Activated CD8-positive, alpha-beta memory T cell treated with anti-CD3 and anti-CD28 coated beads, Interleukin-2, amount 50 U/mL, for 4 hours (primary cell): Measurements from ENCODE around the gene RAB42.
"Not testable (repeated sequence)": the region's sequence is repeated elsewhere in the genome, so short reads cannot be mapped to it uniquely, and the experiment has no call there.

Experiments used
- DNase-seq: peaks from one replicate; pipeline ENCODE4 v3.0.0-alpha.2; 2020

The RAB42 gene

DNA sequence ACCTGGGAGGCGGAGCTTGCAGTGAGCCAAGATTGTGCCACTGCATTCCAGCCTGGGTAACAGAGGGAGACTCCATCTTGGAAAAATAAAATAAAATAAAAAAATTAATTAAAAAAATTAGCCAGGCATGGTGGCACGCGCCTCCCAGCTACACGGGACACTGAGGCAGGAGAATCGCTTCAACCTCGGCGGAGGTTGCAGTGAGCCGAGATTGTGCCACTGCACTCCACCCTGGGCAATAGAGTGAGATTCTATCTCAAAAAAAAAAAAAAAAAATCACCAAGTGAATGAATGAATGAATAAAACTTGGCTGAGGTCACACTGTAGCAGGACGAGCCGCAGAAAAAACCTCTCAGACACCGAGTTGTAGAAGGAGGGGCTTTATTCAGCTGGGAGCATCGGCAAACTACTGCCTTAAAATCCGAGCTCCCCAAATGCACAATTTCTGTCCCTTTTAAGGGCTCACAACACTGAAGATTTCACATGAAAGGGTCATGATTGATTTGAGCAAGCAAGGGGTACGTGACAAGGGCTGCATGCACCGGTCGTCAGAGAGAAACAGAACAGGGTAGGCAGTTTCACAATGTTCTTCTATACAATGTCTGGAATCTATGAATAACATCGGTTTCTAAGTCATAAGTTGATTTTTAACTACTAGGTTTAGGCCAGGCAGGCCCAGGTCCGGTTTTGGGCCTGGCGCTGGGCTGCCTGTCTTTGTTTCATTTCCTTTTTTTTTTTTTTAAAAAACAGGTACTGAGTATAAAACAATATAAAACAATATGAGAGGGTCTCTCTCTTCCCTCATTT lies 5.3 kb upstream of the RAB42 start:
- not testable (repeated sequence) for DNase-seq

DNA sequence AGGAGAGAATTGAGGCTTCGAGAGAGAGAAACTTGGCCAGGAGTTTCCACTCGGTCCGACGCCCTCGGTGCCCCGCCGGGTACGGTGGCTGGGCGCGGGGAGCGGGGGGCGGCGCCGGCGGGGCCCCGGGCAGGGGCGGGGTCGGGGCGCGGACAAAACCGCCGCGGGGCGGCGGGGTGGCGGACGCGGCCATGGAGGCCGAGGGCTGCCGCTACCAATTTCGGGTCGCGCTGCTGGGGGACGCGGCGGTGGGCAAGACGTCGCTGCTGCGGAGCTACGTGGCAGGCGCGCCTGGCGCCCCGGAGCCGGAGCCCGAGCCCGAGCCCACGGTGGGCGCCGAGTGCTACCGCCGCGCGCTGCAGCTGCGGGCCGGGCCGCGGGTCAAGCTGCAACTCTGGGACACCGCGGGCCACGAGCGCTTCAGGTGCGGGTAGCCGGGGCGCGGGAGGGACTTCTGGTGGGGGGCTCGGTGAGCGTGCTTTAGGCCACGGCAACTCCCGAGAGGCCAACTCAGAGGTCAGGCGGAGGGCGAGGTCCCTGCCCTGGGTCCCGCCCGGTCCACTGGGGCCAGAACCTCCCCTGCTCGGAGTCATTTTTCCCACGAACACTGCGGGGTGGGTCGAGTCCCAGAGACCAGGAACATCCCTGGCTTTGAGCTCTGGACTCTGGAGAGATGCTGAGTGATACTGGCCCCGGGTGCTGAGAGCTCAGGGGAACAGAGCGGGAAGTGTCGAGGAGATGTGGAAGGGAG lies 431 bp downstream of the RAB42 start:
- DNase-seq: no peak

DNA sequence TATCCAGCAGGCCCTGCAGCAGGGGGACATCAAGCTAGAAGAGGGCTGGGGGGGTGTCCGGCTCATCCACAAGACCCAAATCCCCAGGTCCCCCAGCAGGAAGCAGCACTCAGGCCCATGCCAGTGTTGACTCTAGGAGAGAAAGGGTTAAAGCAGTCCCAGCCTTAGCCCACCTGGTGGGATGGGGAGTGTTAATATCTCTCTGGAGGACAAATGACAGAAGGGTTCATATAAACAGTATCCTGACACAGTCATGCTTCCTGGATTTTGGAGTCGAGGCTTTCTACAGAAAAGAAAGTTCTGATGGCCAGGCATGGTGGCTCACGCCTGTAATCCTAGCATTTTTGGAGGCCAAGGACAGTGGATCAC lies 1.9 kb downstream of the RAB42 start:
- DNase-seq: not testable (repeated sequence)

DNA sequence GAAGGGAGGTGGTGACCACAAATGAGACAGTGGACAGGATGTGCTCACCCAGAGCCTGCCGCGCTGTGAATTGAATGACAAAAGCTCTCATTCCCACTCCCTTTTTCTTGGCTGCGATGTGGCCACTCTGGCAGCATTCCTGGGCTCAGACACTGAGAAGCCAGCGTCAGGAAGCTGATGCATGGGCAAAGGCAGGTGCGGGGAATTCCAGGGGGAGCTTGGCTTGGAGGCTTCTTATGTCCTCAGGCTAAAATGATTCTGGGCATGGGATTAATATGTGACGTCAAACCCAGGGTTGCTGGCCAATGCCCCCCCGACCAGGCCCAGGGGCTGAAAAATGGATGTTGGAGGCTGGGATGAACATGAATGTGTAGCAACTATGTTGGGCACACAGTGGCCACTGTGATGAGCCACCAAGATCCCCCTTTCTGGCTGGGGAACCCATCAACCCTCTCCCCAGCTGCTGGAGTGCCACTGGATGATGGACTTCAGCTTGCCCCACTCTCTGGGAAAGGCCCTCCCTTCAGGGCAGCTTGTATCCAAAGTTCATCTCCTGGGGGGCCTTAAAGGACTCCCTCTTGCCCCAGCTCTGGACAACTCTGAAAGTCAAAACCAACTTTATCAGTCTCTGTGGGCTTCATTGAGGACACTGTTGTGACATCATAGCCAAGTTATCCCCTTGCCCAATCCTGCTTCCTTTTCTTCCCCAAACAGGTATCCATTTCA lies 2.8 kb downstream of the RAB42 start:
- DNase-seq: not testable (repeated sequence)

DNA sequence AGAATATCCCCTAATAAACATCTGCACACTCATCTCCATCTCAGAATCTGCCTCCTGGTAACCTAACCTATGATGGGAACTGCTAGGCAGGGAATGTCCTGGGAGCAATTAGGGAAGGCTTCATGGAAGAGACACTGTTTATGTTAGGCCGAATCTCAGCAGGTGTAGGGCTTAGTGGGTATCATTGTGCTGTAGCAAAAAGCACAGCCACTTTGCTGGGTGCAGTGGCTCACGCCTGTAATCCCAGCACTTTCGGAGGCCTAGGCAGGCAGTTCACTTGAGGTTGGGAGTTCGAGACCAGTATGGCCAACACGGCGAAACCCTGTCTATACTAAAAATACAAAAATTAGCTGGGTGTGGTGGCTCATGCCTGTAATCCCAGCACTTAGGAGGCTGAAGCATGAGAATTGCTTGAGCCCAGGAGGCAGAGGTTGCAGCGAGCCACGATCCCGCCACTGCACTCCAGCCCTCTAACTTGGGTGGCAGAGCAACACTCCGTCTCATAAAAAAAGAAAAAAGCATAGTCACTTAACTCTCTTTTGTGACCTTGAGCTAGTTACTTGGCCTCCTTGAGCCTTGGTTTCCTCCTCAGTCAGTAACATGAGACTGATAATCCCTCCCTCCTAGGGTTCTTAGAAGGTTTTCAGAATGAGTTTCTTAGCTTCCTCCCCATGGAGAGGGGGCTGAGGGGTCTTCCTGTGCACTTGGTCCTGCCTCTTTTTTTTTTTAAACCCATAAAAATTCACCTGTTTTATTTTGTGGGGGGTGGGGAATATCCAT lies 3.5 kb downstream of the RAB42 start:
- DNase-seq: no peak

DNA sequence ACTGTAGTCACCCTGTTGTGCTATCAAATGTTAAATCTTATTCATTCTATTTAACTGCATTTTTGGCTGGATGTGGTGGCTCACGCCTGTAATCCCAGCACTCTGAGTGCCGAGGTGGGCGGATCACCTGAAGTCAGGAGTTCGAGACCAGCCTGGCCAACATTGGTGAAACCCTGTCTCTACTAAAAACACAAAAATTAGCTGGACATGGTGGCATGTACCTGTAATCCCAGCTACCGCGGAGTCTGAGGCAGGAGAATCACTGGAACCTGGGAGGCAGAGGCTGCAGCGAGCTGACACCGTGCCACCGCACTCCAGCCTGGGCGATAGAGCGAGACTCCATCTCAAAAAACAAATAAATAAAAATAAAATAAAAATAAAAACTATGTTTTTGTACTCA lies 4.2 kb downstream of the RAB42 start:
- DNase-seq: not testable (repeated sequence)

DNA sequence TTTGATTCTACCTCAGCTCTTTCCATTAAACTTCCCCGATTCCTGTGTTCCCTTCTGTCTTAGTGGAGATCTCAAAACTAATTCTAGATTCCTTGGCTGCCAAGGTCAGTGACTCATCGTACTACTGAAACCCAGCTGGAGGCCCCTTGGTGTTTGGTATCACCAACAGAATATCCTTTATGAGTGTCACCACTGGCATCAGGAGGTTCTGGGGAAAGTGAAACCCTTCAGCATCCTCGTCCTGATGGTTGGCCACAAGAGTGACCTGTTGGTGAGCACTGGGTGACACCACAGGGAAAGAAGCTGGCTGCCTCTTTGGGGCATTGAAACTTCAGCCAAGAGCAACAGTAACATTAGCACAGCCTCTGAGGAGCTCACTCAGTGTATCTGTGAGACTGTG lies 9.6 kb downstream of the RAB42 start:
- no peak for DNase-seq

DNA sequence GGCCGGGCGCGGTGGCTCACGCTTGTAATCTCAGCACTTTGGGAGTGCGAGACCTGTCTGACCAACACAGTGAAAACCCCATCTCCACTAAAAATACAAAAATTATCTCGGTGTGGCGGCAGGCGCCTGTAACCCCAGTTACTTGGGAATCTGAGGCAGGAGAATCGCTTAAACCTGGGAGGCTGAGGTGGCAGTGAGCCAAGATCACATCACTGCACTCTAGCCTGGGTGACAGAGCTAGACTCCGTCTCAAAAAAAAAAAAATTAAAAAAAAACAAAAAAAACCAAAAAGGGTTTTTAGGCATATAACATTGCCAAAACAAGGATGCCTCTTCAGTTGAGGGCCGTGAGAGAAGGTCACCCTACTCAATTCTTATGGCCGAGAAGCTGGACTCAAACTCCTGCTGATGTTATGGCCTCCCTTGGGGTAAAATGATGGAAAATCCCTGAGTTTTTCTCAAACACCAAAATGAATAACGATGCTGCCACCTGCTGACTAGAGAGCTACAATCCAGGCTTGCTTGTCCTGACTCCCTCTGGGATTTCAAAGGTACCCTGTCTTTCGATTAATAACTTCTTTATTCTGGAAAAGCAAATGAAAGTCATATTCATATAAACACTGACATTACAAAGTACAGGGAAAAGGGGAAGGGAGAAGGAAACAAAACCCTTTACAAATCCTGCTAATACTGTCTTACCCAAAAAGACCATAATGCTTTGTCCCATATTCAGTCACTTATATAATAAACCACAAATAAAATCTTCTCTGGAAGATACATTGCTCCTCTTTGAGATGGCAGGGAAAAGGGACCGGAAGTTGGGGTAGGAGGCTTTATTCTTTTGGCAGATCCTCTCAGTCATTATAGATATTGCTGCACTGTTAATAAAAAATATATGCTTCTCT lies 10.7 kb downstream of the RAB42 start:
- DNase-seq: no peak

DNA sequence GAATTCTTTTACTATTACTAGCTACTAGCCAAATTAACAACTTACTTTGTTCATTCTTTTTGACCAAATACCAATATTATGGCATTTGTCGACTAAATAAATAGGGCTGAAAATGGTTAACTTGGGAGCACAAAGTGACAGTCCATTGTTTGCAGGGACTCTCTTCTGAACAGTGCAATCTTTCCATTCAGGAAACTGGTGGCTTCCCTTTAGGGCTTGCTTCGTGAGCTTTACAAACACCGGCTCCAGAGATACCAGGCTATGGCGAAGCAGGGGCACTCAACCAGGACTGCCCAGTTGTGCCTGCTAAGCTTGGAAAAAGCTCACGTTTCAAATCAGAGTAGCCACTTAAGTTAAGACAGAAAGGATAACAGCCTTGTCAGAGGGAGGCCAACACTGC lies 12.3 kb downstream of the RAB42 start:
- DNase-seq: no peak

DNA sequence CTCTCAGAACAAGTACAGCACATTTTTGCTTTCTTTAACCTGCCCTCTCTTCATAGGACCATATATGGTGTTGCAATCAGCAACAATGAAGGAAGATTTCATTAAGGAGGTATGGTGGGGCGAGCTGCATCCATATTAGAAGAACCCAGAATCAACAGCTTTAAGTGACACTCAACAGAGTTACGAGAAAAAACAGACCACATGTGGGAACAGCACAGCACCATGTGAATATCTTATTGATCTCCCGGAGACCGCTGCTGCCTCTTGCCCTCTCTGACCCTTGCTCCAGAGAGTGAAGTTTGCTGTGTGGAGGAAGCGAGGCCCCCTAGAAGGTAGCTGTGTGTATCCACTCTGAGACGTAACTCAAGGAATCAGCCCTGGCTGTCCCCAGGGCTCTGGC lies 12.9 kb downstream of the RAB42 start:
- no peak for DNase-seq

DNA sequence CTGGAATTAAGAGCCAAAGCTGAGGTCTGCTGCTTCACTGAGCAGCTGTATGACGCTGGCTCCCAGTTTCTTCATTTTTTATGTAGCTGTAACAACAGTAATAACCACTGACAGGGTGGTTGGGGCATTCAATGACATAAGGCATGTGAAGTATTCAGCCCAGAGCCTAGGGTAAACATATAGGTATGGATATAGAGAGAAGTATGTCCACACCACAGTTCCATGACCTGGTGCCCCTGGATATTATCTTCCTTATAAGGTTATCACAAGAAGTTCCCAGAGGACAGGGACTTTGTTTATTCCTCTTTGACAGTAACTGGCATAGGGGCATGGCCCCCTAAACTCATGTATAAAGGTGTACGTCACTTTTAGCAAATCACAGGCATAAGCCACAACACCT lies 14.7 kb downstream of the RAB42 start:
- no peak for DNase-seq

DNA sequence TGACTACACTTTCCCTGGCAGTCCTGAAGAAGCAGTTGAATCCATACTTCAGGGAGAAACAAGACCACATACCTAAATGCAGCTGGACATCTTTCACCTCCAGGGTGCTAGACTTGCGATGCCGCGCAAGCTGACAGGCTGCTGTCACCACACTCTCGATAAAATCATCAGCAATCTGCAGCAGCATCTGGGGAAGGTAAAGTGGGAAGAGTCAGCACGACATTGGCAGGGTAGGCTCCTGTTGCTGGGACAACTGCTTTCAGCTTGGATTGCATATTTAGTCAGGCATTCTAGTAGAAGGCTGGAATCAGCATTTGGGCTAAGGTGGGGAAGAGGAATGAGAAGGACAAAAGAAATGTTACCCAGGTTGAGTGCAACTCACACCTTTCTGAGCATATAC lies 21.1 kb downstream of the RAB42 start:
- no peak for DNase-seq

DNA sequence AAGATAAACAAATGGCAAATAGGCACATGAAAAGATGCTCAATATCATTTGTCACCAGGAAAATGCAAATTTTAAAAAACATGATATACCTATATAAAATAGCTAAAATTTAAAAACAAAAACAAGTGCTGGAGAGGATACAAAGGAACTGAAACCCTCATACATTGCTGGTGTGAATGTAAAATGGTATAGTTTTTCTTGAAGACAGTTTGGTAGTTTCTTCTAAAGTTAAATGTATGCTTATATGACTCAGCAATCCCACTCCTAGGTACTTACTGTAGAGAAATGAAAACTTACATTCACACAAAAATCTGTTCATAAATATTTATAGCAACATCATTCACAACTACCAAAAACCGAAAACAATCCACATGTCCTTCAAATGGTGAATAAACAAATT lies 39.6 kb downstream of the RAB42 start:
- DNase-seq: no peak

DNA sequence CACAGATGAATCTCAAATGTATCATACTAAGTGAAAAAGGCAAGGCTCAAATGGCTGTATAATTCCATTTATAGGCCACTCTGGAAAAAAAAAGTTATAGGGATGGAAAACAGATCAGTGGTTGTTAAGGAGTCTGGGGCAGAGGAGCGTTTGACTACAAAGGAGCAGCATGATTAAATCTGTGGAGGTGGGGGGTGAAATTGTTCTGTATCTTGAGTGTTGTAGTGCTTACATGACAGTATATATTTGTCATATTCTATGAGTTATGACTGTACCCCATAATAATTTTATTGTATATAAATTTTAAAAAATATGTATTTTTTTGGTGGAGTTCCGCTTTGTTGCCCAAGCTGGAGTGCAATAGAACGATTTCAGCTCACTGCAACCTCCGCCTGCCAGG lies 40.5 kb downstream of the RAB42 start:
- DNase-seq: no peak

DNA sequence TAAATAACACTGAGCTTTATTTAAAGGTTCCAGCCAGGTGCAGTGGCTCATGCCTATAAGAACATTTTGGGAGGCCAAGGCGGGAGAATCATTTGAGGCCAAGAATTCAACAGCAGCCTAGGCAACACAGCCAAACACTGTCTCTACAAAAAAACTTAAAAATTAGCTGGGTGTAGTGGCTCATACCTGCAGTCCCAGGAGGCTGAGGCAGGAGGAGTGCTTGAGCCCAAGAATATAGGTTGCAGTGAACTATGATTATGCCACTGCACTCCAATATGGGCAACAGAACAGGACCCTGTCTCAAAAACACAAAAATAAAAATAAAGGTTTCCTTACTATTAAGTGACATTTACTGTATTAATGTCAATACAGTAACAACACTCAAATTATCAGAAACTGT lies 48.7 kb downstream of the RAB42 start:
- DNase-seq: peak; percentile 18

DNA sequence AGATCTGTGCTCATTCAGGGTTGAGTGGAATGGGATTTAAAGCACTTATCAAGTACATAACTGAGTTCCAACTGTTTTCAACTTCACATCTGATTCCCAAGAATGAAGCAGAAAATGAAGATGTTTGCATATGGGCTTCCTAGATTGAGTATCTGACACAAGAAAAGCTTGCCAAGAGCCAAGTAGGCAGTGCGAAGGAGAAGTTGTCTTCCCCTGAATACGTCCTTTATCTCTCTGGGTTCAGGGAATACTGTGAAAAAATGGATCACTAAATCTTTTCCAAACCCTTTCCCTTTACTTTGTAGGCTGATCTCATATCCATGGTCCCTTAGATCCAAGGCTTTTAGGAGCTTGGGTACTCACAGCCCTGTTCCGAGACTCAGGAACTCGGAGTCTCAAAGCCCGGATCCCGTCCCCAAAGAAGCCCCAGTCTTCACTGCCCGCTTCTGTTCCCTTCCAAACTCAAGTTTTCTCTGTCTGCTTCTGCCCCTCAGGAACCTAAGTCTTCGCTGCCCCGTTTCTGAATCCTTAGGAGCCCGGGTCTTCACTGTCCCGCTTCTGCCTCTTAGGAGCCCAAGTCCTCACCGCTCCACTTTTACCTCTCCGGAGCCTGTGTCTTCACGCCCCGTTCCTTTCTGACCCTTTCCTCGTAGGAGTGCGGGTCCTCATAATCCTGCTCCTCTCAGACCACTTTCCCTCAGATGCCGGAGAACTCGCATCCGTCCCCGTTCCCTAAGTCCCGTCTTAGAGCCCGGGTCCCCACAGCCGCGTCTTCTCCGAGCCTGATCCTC lies 50.2 kb downstream of the RAB42 start:
- DNase-seq: no peak

DNA sequence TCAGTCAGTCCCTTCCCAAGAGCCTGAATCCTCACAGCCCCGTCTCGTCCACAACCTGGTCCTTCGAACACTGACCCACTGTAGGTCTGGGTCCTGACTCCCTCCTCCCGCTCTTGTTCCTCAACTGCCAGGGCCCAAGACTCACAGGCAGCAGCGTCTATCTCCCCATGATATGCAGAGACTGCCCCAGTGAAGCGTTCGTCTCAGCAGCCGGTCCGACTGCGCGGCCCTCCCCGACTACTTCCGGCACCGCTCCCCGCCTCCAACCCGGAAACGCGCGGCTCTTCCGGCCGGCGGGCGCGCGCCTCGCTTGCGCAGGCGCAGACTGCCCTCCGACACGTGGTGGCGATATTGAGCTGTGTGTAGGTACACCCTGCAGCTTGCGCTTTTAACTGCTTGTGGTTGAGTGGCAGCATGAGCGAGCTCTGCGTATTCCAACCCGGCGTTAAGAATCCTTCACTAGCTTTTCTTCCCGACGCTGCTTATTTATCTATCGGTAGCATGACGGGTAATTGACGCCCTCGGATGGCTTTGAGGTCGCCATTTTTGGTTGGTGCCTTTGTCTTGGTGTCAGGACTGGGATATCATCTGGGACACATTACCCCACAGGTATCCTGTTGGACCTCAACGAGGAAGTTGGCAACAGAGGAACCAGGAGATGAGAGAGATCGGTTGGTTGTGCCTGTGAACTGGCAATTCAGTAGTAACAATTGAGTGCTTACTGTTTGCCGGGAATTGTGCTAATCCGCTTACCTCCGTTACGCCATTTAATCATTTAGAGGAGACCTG lies 51.0 kb downstream of the RAB42 start, which contains the start of gene TAF12:
Gene TAF12 (minus strand): TSS at position 221 of the 789 bp plus-strand sequence. CDS start 20,986 bp downstream, outside the sequence.
- DNase-seq: peak; percentile 91

DNA sequence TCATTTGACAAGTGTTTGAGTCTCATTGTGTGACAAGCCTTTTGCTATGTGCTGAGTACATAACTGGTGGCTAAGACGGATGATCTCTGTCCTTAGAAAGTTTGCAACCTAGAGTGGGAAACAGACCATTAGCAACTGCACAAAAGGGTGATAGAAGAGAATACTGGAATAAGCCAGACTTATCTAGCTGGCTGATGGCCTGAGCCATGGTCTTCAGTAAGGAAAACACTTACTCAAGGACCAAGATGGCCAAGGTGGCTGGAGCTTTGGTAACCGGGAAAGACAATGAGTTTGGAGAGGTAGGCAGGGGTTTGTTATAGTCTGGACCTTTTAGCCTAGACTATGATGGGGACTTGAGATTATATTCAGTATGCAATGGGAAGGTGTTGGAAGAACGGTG lies 52.4 kb downstream of the RAB42 start:
- no peak for DNase-seq
